NCI-H1092 (cell line): ENCODE measurements around the gene EPB41L4B.

Experiments
- DNase-seq: peaks from one replicate; lab custom pipeline; 2025; lab: John Stamatoyannopoulos, UW

Gene EPB41L4B

DNA sequence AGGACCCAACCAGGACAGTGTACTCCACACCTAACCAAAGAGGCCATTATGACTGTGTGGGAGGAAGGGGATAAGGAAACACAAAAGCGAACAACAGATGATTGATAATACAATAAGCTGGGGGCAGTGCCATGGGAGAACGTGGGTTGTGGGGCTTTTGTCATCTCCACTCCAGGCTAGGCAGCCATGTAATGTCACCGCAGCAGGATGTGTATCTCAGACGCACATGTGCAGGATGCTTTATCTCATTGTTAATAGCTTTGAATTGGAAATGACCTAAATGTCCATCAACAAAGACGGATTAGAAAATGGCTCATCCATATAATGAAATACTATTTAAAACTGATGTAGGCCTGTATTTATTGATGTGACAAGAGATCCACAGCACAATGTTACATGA, 51.0 kb downstream of the EPB41L4B start:
- DNase-seq, result no peak

DNA sequence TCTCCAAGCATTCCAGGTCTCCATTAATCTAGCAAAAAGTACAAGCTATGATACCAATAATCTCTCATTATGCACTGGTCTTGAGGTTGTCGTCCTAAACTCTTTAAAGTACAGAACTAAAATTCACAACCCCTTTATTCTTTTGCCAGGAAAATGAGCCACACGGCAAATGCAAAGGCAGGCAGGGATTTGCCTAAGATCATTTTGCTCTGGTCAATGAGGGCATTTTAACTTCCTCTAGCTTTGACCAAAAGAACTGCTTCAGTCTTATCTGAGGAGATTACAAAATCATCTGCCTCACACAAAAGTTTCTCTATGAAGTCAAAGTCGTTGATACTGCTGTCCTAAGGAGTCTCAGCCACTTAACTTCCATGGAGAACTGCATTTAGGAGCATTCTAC, 51.8 kb downstream of the EPB41L4B start:
- DNase-seq, result no peak

DNA sequence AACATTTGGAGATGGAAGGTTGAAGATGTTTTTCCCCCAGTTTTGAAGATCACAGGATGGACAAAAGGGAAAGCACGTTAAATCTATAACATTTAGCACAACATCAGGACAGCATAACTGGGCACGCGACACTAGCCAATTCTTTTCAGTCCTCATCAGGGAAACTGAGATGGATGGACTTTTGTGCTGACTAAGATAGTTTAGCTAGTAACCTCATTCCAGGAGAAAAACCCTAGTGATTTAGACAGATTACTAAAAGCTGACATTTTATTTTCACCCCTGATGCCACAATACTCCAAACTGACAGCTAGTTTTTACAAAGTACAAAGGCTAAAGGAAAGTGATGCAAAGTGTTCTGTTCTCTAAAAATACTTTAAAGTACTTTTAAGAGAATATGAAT, 53.3 kb downstream of the EPB41L4B start:
- no peak for DNase-seq

DNA sequence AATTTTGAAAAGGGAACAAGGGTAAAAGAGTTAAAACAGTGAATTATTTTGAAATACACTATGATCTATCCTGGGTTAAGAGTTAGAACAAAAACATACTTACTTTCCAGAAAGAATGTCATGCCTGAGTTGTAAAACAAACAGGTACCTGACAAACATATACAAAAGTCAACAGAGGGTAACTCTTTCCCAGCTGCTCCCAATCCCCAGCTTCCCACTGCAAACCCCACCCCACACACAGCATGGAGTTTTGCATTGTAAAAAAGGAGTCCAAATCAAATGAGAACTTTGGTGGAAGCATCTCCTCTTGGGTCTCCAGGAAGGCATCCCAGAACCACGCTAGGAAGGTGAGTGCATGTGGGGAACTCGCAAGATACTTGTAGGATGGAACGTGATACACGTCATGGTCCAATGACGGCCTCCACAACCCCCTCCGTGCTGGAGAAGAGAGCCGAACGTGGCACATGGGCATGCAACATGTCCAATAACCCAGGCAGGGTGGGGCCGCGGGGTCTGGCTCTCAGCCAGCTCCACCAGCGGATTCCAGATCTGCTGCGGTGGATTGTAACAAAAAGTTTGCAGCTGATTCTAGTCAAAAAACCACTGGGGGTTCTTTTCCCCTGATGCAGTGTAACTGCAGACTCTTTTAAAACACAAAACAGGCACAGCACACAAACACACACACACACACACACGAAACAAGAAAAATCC, 55.8 kb downstream of the EPB41L4B start:
- DNase-seq, result peak; percentile 47

DNA sequence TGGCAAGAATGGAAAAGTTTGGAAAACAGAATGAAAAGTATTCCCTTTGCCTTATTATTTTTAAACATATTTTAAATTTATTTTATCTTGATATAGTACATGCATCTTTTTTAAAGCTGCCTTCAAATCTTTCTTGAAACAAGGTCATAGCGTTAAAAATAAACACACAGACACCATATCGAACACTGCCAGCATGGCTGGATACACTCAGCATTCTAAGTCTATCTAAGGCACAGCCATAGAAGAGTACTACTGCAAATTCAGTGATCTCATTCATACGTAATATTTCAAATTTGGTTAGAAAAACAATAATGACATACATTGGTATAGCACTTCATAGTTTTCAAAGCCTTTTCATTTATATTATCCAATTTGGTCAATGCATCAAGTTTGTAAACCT, 57.5 kb downstream of the EPB41L4B start:
- no peak for DNase-seq

DNA sequence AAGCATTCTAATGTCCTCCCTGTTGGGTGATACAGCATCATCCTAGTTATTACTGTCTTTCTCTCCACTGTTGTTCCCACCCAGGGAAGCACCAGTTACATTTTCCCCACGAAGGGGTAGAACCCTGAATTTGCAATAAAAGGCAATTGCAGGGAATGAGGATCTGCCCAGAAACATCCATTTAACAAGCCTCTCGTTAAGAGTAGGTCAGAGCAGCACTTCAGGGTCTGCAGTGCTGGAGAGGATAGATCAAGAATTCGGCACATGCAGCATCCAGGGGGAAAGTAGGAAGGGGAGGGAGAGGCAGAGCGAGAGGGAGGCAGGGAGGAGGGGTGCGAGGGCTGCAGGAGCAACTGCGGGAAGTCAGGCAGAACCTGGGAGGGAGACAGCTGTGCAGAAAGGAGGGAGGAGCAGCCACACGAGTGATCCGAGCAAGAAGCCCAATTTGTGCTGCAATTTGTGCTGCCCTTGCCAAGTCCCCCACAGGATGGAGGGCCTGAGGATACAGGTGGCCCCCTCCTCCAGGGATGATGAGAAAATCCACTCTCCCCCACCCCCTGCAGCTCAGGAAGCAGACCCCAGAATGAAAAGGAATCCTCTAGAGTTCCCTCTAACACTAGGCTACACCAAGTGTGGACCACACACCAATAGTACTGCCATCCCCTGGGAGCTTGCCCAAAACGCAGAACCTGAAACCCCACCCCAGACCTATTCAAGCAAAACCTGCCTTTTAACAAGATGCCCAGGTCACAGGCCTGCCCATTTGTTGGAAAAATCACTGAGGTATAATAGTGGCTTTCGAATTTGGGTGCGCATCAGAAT, 62.2 kb downstream of the EPB41L4B start:
- DNase-seq, result peak; percentile 26

DNA sequence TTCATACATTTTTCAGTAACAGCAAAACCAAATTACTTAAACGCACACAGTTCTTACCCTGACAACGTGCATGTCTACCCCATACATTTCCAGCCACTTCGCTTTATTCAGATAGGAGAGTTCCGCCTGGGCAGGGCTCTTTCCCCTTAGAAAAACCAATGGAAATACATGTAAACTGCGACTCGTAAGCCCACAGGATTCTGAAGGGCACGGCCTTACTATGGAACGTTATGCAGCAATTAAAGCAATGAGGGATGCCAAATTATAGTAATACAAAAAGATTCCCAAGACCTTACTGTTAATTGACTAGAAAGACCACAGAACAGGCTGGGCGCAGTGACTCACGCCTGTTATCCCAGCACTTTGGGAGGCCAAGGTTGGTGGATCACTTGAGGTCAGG, 64.5 kb downstream of the EPB41L4B start:
- DNase-seq, result no peak

DNA sequence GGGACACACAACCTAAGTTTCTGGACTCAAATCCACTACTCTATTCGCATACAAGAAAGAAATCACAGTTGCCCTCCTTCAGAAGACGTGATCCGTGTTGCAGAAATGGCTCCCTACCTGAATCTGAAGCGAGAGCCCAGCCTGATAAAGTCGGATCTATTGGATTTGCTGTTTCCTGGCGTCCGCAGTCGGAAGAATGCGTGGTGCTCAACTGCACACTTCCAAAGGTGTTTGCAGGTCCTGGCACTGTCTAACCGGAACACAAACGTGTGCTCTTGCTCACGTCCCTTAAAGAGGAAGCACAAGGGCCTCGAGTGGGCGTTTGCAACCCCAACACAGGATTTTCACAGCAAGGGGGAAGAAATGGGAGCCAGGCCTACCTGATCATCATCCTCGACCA, 65.5 kb downstream of the EPB41L4B start:
- DNase-seq, result no peak

DNA sequence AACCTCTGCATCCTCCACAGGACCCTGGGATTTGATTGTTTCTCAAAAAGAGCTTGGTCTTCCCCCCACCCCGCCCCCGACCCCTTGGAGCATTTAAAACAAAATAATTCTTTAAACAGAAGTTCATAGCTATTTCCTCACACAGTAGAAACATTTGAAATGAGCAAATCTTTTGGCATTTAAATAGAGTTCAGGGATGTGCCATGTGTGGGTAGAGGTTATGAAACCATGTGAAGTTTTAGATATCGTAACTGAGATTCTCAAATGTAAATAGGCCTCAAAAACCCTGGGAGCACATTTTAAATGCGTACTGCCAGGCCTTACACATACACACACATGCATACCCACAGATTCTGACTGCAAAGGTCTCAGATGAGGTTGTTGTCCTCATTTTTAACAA, 66.5 kb downstream of the EPB41L4B start:
- no peak for DNase-seq

DNA sequence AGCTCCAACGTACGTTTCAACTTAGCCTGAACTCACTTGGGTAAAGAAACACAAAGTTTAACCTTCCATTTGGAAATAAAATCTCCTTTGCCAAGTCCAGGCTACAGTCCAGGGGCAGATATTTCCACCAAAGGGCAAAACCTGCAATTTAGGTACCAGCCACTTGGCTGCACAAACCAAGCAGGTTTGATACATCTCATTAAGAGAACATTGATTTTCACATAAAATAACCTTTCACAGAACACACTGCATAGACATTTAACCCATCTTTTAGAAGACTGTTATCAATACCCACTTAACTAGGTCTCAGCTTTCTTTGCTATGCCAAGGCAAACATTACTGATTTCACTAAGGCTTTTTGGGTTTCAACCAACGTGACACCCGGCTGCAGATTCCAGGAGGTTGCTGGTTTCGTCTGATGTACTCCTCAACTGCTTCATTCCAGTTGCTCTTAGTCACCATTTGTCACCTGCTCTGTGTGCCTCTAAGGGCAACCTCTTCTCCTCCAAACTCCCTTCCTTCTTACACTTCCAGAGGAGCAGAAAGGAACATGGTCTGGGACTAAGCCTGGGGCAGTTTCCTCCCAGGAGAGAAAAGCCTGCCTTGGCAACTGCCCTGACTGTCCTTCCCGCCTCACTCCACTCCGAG, 67.1 kb downstream of the EPB41L4B start:
- no peak for DNase-seq

DNA sequence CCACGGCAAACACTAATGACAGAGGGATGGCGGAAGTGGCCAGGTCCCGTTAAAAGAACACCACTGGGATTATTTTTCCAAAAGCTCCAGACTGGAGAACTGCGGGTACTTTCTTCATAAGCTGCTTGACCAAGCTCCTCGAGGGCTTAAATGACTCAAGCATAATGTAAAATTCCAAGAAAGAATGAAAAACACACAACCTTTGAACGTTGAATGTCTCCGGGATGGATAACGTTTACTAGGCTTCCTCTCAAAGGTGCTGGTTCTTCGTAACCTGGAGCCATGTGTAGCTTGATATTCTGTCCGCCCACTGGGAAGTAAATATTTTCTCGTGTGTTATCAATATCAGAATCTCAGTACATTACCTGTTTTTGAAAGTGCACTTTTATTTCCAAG, 67.6 kb downstream of the EPB41L4B start:
- no peak for DNase-seq

DNA sequence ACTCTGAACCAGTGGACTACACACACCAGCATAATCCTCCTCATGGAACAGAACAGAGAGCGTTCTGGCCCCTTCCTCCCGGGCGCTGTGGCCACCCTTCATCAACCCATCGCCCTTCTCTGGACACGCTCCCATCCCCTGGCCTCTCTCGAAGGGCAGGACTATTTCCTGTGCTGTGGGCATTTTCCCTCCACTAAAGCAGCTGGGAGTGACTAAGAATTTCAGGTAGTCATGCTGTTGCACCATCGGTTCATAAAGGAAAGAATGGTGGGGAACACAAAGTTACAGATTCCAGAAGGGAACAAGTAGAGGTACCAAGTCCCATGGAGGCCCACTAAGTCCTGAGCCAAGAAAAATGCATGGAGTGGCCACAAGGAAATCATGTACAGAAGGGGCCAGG, 68.6 kb downstream of the EPB41L4B start:
- DNase-seq, result no peak

DNA sequence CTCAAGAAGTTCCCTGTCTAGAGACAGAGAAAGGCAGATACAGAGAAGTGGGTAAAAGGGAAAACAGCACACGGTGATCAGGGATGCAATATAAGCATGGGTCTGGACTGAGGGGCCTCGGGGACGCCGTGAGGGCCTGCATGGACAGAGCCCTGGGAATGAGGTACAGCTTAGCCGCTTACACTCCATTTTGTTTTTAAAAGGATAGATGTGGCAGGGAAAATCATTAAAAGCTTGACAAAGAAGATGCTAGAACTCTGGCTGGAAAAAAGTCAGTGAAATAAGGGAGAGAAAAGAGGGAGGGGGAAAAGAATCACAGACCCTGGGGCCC, 69.1 kb downstream of the EPB41L4B start:
- no peak for DNase-seq

DNA sequence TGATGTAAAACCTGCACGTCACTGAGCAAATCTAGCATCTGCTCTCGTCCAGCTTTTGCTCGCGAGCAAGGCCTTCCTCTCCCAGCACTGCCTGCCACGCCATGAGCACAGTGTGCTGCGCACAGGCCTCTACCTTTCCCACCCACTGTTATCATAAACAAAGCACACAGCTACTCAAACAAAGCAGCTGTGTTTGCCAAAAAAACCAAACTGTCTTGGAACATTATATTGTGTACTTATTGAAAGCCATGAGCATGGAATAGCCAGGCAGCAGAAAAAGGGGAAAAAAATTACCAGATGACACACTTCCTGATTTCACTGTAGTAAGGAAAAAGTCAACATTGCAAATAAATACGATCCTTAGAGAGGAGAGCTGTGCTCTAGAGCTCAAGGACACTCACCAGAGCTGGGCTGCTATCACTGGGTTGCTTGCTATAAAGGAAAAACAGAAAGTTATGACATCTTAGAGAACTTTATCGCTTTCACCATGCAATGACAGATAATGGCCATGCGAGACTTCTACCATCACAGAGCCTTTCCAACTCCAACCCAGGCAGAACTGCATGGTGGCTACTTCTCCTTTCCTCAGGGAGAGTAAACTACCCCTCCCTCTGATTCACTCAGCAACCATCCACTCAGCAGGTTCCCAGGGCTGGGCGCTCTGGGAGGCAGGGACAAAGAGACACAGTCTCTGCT, 69.6 kb downstream of the EPB41L4B start:
- peak; percentile 93 for DNase-seq

DNA sequence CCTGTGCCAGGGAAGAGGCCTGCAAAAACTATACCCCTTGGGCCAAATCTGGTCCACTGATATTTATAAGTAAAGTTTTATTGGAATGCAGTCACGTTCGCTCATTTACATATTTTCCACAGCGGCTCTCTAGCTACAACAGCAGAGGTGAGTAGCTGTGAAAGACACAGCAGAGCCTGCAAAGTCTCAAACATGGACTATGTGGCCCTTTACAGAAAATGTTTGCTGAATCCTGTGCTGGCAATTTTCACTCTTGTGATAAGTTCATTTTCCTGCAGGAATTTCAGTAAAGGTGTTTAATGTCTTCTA, 70.1 kb downstream of the EPB41L4B start:
- no peak for DNase-seq

DNA sequence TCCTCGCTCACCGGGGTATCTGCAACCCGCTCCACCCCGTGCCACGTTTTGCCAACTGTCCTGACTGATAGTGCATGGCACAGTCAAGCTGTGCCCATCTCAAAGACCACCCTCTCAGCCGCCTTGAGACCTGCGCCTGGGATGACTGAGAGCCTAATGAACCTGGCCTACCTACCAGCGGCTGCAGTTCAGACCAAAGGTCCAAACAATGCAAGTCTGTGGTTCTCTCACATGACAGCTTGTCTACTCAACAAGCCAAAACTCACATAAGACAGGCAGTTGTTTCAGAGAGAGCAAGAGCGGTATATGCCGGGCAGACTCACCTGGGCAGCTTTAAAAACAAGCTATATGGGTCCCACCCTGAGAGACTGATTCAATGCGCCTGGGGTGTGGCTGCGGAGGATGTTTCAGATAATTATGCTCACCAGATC, 70.5 kb downstream of the EPB41L4B start:
- no peak for DNase-seq

DNA sequence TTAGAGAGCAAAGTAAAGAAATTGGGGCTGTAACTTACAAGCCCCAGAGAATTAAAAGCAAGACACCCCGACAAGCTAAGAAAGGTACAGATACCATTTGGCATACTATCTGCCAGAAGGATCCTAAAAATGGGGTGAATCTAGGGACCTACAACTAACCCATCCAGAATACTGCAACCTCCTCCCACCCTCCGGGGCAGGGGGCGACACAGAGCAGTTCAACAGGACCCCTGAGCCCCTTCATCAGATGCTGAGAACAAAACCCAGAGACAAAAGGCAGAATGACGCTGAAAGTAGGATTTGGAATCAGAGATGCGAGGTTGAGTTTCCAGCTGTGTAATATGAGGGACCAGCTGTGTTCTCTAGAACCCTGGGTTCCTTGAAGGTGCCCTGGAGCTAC, 71.2 kb downstream of the EPB41L4B start:
- DNase-seq, result no peak

DNA sequence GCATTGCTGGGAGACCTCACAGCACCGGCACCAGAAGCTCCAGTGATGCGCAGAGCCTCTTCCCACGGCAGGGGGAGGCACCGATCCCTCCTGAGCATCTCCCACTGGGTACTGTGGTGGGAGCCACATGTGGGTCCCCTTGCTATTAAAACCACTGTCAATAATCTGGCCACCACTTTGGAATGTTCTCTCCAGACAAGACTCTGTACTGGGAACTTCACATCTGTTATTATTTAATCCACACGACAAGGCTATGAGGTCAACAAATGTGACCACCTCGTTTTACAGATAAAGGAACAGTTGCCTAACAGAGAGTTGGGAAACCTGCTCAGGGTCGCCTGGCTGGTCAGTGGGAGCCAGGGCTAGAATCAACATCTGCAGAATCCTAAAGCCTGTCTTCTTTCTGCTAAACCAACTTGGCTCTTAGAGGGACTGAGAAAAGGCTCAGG, 72.7 kb downstream of the EPB41L4B start:
- DNase-seq, result no peak

DNA sequence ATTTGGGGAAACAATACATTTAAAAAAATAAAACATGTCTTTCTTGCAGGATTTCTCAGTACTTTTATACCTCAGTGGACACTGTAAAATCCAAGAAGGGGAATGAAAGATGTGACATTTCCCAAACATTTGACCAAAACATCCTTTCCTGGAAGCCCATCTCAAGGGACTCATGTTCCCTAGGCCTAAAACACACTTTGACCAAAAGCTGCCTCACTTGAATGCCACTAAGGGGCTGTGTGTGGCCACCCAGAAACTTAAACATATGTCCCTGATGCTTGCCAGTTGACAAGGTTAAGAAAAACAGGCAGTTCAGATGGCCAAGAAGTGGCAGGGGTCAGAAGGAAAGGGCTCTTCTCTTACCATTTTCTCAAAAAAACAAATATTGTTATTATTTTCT, 73.6 kb downstream of the EPB41L4B start:
- no peak for DNase-seq

DNA sequence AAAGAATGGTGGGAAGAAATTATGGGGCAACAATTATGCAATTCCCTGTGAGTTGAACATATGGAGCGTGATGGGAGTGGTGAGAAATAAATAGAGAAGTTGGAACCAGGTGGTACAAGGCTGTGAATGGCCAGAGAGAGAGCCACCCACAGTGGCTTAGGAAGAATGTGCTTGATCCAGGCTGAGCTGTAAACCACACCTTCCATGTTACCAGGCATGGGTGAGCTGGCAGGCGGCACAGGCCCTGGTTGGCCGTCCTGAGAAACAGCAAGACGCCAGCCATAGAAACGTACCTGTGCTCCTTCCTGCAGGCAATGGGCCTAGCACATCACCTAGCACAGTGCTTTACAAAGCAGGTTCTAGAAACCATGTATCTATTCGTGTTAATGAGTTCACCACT, 74.3 kb downstream of the EPB41L4B start:
- no peak for DNase-seq

DNA sequence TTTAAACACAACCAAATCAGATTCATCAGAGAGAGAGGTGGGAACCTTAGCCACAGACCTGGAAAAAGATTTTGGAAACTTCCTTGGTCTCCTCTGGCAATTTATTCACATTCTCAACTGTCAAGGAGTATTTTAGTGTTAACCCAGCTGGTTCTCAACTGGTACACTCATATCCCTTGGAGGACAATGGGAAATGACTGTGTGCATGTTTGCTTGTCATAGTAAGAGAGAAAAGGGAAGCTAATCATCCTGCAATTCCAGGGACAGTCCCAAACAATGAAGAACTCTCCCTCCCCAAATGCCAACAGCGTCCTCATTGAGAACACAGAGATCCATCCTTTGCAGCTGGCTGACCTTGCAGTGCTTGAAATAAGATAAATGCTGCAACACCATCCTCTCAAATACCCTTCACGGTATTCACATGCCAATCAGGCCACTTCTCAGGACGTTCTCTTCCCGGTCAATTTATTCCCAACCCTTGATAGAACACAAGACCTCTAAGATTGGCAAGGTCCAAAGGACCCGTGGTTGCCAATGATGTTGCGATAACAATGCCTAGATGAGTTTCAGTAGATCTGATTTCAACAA, 75.5 kb downstream of the EPB41L4B start:
- no peak for DNase-seq
